HG02571 (cell line): Measurements from ENCODE around the gene SIN3A.
A peak's percentile ranks its signal among the peaks of the same experiment; 100 is the strongest.
"Not testable (repeated sequence)": the region's sequence is repeated elsewhere in the genome, so short reads cannot be mapped to it uniquely, and the experiment has no call there.

Experiments used
- ATAC-seq: cut with Tn5 transposase; IDR thresholded peaks from one replicate; pipeline ENCODE4 v1.9.1; 2021; ENCODE audit warnings: mild to moderate bottlenecking, moderate library complexity; ENCODE audit not compliant: unreplicated experiment

Gene SIN3A

GRCh38 chr15:75339531-75340240 lies 111.8 kb downstream of the SIN3A start:
- ATAC-seq, result no peak

GRCh38 chr15:75338661-75339240 lies 112.7 kb downstream of the SIN3A start:
- ATAC-seq, result no peak

- peak; percentile 61 for ATAC-seq
Observed at GRCh38 chr15:75335705-75336355, 115.7 kb downstream of the SIN3A start, which contains the start of gene COMMD4. COMMD4 (plus strand) TSS chr15:75336063; CDS start chr15:75336090, 27 bp downstream.

GRCh38 chr15:75335313-75335704 lies 116.2 kb downstream of the SIN3A start:
- no peak for ATAC-seq

GRCh38 chr15:75333654-75334419 lies 117.7 kb downstream of the SIN3A start:
- not testable (repeated sequence) for ATAC-seq

- ATAC-seq, result not testable (repeated sequence)
Observed at GRCh38 chr15:75332093-75332492, 119.4 kb downstream of the SIN3A start.

- ATAC-seq, result no peak
Observed at GRCh38 chr15:75329571-75329970, 121.9 kb downstream of the SIN3A start.

GRCh38 chr15:75328493-75329314 lies 122.8 kb downstream of the SIN3A start:
- no peak for ATAC-seq

- ATAC-seq, result no peak
Observed at GRCh38 chr15:75327491-75327890, 124.0 kb downstream of the SIN3A start.

GRCh38 chr15:75327005-75327404 lies 124.5 kb downstream of the SIN3A start:
- ATAC-seq, result no peak

GRCh38 chr15:75325922-75326321 lies 125.6 kb downstream of the SIN3A start:
- ATAC-seq, result no peak

GRCh38 chr15:75321711-75322110 lies 129.8 kb downstream of the SIN3A start:
- ATAC-seq, result no peak
